GM23338 (cell line): ENCODE measurements around the gene CCNB1IP1. TPM values are rescaled to one million over a fixed set of nuclear protein-coding genes. Genes with fewer than 3 reads are reported as not detected.

Source experiments
- ATAC-seq: fragments of 200-7000 bp; cut with Tn5 transposase; 3 replicates; pipeline ENCODE4 v1.9.1; 2020
- DNase-seq: peaks from one replicate; pipeline ENCODE4 v3.0.0-alpha.2; 2015; ENCODE audit warnings: low spot score
- H2AFZ ChIP-seq: fragments of 200-600 bp; sonication (generic); 2 replicates; pipeline ENCODE4 v1.8.0; 2016; ENCODE audit warnings: antibody characterized with exemption, mild to moderate bottlenecking, moderate library complexity
- H3F3A ChIP-seq: fragments of 200-600 bp; sonication (generic); replicated peaks from 2 replicates; pipeline ENCODE4 v1.8.0; 2017; ENCODE audit warnings: antibody characterized with exemption, mixed run types, low read depth
- H3K27ac ChIP-seq: fragments of 200-600 bp; sonication (generic); 2 replicates; pipeline ENCODE4 v1.6.1; 2016; ENCODE audit warnings: low read depth
- H3K27me3 ChIP-seq: fragments of 200-600 bp; sonication (generic); 2 replicates; pipeline ENCODE4 v1.8.0; 2016; ENCODE audit warnings: mild to moderate bottlenecking, mixed run types, moderate library complexity; ENCODE audit not compliant: insufficient read depth
- H3K36me3 ChIP-seq: fragments of 200-600 bp; sonication (generic); 2 replicates; pipeline ENCODE4 v1.8.0; 2016; ENCODE audit warnings: mild to moderate bottlenecking; ENCODE audit not compliant: insufficient read depth
- H3K4me1 ChIP-seq: fragments of 200-600 bp; sonication (generic); 2 replicates; pipeline ENCODE4 v1.8.0; 2016; ENCODE audit warnings: mild to moderate bottlenecking, moderate library complexity; ENCODE audit not compliant: insufficient read depth
- H3K4me2 ChIP-seq: fragments of 200-600 bp; sonication (generic); 2 replicates; pipeline ENCODE4 v1.7.1; 2017; ENCODE audit warnings: mixed run types
- H3K4me3 ChIP-seq: fragments of 200-600 bp; sonication (generic); 2 replicates; pipeline ENCODE4 v1.6.1; 2016; ENCODE audit warnings: mixed run types
- H3K79me2 ChIP-seq: fragments of 200-600 bp; sonication (generic); replicated peaks from 2 replicates; pipeline ENCODE4 v1.8.0; 2017; ENCODE audit warnings: mild to moderate bottlenecking; ENCODE audit not compliant: insufficient read depth
- H3K9me2 ChIP-seq: fragments of 200-600 bp; sonication (generic); 2 replicates; pipeline ENCODE4 v1.8.0; 2017; ENCODE audit not compliant: insufficient read depth
- H4K20me1 ChIP-seq: fragments of 200-600 bp; sonication (generic); replicated peaks from 2 replicates; pipeline ENCODE4 v1.8.0; 2017; ENCODE audit warnings: mild to moderate bottlenecking; ENCODE audit not compliant: insufficient read depth
- H3K27ac Mint-ChIP-seq: 2 replicates; pipeline ENCODE4 v1.8.0; 2020; ENCODE audit warnings: inconsistent platforms, mild to moderate bottlenecking, moderate library complexity, mixed read lengths
- H3K27me3 Mint-ChIP-seq: 3 replicates; pipeline ENCODE4 v1.8.0; 2022; ENCODE audit warnings: low read depth, mild to moderate bottlenecking, moderate library complexity, mixed read lengths, inconsistent platforms; ENCODE audit not compliant: insufficient read depth, poor library complexity
- H3K36me3 Mint-ChIP-seq: 3 replicates; pipeline ENCODE4 v1.8.0; 2021; ENCODE audit warnings: low read depth, mild to moderate bottlenecking, inconsistent platforms, moderate library complexity, mixed read lengths
- H3K4me1 Mint-ChIP-seq: 3 replicates; pipeline ENCODE4 v1.8.0; 2020; ENCODE audit warnings: mild to moderate bottlenecking, inconsistent platforms, mixed read lengths
- H3K4me3 Mint-ChIP-seq: 3 replicates; pipeline ENCODE4 v1.8.0; 2021; ENCODE audit warnings: moderate library complexity, mild to moderate bottlenecking, inconsistent platforms, mixed read lengths
- H3K9me3 Mint-ChIP-seq: 3 replicates; pipeline ENCODE4 v1.8.0; 2020; ENCODE audit warnings: moderate library complexity, mild to moderate bottlenecking, inconsistent platforms, mixed read lengths
- CREB1 ChIP-seq: fragments of 250-450 bp; sonication (Bioruptor Pico); IDR thresholded peaks from 2 replicates; pipeline ENCODE4 v1.5.0; 2020; ENCODE audit warnings: low read depth, mild to moderate bottlenecking, moderate library complexity
- ETS1 ChIP-seq: IDR thresholded peaks from 2 replicates; pipeline ENCODE4 v1.6.1; 2016; ENCODE audit warnings: antibody characterized with exemption
- EZH2 ChIP-seq: fragments of 200-600 bp; sonication (generic); IDR thresholded peaks from one replicate; pipeline ENCODE4 v1.8.0; 2017; ENCODE audit warnings: antibody characterized with exemption, mild to moderate bottlenecking, low read depth; ENCODE audit not compliant: unreplicated experiment
- EZH2phosphoT487 ChIP-seq: fragments of 200-600 bp; sonication (generic); IDR thresholded peaks from one replicate; pipeline ENCODE4 v1.8.1; 2018; ENCODE audit warnings: antibody characterized with exemption; ENCODE audit not compliant: unreplicated experiment
- JUNB ChIP-seq: IDR thresholded peaks from one replicate; pipeline ENCODE4 v1.6.1; 2016; ENCODE audit warnings: antibody characterized with exemption; ENCODE audit not compliant: unreplicated experiment
- NANOG ChIP-seq: IDR thresholded peaks from 2 replicates; pipeline ENCODE4 v1.6.1; 2016; ENCODE audit warnings: antibody characterized with exemption, borderline replicate concordance
- POLR2AphosphoS5 ChIP-seq: IDR thresholded peaks from 2 replicates; pipeline ENCODE4 v1.6.1; 2016; ENCODE audit warnings: antibody characterized with exemption, low read depth
- REST ChIP-seq: IDR thresholded peaks from one replicate; pipeline ENCODE4 v1.6.1; 2018; ENCODE audit warnings: antibody characterized with exemption; ENCODE audit not compliant: unreplicated experiment
- STAT1 ChIP-seq: IDR thresholded peaks from one replicate; pipeline ENCODE4 v1.6.1; 2016; ENCODE audit warnings: antibody characterized with exemption; ENCODE audit not compliant: unreplicated experiment
- ZNF114 ChIP-seq: fragments of 250-450 bp; sonication (Bioruptor Pico); IDR thresholded peaks from 2 replicates; pipeline ENCODE4 v1.5.0; 2020; ENCODE audit warnings: mild to moderate bottlenecking, moderate library complexity
- ZNF331 ChIP-seq: fragments of 250-450 bp; sonication (Bioruptor Pico); IDR thresholded peaks from 2 replicates; pipeline ENCODE4 v1.5.0; 2020; ENCODE audit warnings: low read depth, mild to moderate bottlenecking, moderate library complexity
- polyA plus RNA-seq: library from polyadenylated mRNA; unstranded; fragments of >200 nt; fragmentation: Nextera tagmentation; extraction: Ambion mirVana; gene quantifications from 2 replicates; pipeline ENCODE4 v1.2.1, GENCODE V29; 2016
- total RNA-seq: library from RNA; depleted of rRNA; stranded (reverse); fragments of >200 nt; shearing (Covaris generic); gene quantifications from 2 replicates; pipeline ENCODE4 v1.2.3, GENCODE V29; 2014
- TF ChIP-seq, protein P1 (sequence below), 2 experiments: fragments of 200-600 bp in 1 of 2; sonication (generic) in 1 of 2; conservative IDR thresholded peaks; 2 replicates each; pipeline versions ENCODE4 v1.5.1 to v1.6.1; 2016 to 2017; ENCODE audit warnings: antibody characterized with exemption in 2 of 2, low read depth in 2 of 2, mild to moderate bottlenecking in 2 of 2, moderate library complexity in 1 of 2
- TF ChIP-seq, protein P2 (sequence below): fragments of 250-450 bp; sonication (Bioruptor Pico); IDR thresholded peaks from 2 replicates; pipeline ENCODE4 v1.5.0; 2020; ENCODE audit warnings: mild to moderate bottlenecking, moderate library complexity

Gene CCNB1IP1
- total and polyA plus RNA-seq, 2 experiments from 2014 or later = 108 to 254 TPM

DNA sequence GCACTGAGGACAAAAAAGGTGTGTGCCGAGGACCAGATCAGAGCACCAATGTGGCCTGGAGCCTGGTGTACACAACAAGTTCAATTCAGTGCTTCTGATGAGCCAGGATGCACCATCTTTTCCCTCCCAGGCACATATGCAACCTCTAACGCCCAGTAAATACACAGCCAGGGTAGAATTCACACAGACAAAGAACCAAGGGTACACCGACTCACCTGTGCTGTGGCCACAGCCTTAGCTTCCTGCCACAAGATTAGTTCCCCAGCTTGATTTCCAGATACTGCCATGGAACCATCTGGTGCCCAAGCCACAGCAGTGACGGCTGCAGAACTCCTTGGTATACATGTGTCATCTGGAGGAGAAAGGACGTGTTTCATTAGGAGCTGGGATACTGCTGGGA lies 39.7 kb upstream of the CCNB1IP1 start:
- Histone ChIP-seq H3F3A (no peaks in the 10 kb centered on the region), H3K27ac (no peak overlapping the region), H3K79me2 (no peaks in the 10 kb centered on the region), H2AFZ (no peak overlapping the region), H4K20me1 (no peaks in the 10 kb centered on the region; the same call in 1 of the 2 replicates), H3K4me2 (no peak overlapping the region), H3K27me3 (no peaks in the 10 kb centered on the region), H3K4me1 (no peaks in the 10 kb centered on the region), H3K9me2 (no peaks in the 10 kb centered on the region), H3K4me3 (no peak overlapping the region), H3K36me3 (peaks cover 10% of the 10 kb centered on the region; the same call in 1 of the 2 replicates)
- ATAC-seq = no peak
- Mint-ChIP-seq H3K36me3 (peaks cover 55% of the 10 kb centered on the region), H3K4me3 (no peak overlapping the region), H3K27ac (no peak overlapping the region), H3K27me3 (peaks cover 3% of the 10 kb centered on the region), H3K4me1 (no peaks in the 10 kb centered on the region), H3K9me3 (no peaks in the 10 kb centered on the region)
- DNase-seq = no peak
- TF ChIP-seq JUNB (no peak), EZH2phosphoT487 (no peak), STAT1 (no peak), NANOG (no peak), ZNF114 (no peak), EZH2 (no peak), ETS1 (no peak), ZNF331 (CRISPR knock-in tag) (no peak), REST (no peak), CREB1 (CRISPR knock-in tag) (no peak), POLR2AphosphoS5 (no peak)
- TF ChIP-seq, protein P1, sequence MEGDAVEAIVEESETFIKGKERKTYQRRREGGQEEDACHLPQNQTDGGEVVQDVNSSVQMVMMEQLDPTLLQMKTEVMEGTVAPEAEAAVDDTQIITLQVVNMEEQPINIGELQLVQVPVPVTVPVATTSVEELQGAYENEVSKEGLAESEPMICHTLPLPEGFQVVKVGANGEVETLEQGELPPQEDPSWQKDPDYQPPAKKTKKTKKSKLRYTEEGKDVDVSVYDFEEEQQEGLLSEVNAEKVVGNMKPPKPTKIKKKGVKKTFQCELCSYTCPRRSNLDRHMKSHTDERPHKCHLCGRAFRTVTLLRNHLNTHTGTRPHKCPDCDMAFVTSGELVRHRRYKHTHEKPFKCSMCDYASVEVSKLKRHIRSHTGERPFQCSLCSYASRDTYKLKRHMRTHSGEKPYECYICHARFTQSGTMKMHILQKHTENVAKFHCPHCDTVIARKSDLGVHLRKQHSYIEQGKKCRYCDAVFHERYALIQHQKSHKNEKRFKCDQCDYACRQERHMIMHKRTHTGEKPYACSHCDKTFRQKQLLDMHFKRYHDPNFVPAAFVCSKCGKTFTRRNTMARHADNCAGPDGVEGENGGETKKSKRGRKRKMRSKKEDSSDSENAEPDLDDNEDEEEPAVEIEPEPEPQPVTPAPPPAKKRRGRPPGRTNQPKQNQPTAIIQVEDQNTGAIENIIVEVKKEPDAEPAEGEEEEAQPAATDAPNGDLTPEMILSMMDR (conservative IDR thresholded peaks at IDR 0.05; ENCODE audit: low read depth in 2 of 2) = no peak
- TF ChIP-seq, protein P2, sequence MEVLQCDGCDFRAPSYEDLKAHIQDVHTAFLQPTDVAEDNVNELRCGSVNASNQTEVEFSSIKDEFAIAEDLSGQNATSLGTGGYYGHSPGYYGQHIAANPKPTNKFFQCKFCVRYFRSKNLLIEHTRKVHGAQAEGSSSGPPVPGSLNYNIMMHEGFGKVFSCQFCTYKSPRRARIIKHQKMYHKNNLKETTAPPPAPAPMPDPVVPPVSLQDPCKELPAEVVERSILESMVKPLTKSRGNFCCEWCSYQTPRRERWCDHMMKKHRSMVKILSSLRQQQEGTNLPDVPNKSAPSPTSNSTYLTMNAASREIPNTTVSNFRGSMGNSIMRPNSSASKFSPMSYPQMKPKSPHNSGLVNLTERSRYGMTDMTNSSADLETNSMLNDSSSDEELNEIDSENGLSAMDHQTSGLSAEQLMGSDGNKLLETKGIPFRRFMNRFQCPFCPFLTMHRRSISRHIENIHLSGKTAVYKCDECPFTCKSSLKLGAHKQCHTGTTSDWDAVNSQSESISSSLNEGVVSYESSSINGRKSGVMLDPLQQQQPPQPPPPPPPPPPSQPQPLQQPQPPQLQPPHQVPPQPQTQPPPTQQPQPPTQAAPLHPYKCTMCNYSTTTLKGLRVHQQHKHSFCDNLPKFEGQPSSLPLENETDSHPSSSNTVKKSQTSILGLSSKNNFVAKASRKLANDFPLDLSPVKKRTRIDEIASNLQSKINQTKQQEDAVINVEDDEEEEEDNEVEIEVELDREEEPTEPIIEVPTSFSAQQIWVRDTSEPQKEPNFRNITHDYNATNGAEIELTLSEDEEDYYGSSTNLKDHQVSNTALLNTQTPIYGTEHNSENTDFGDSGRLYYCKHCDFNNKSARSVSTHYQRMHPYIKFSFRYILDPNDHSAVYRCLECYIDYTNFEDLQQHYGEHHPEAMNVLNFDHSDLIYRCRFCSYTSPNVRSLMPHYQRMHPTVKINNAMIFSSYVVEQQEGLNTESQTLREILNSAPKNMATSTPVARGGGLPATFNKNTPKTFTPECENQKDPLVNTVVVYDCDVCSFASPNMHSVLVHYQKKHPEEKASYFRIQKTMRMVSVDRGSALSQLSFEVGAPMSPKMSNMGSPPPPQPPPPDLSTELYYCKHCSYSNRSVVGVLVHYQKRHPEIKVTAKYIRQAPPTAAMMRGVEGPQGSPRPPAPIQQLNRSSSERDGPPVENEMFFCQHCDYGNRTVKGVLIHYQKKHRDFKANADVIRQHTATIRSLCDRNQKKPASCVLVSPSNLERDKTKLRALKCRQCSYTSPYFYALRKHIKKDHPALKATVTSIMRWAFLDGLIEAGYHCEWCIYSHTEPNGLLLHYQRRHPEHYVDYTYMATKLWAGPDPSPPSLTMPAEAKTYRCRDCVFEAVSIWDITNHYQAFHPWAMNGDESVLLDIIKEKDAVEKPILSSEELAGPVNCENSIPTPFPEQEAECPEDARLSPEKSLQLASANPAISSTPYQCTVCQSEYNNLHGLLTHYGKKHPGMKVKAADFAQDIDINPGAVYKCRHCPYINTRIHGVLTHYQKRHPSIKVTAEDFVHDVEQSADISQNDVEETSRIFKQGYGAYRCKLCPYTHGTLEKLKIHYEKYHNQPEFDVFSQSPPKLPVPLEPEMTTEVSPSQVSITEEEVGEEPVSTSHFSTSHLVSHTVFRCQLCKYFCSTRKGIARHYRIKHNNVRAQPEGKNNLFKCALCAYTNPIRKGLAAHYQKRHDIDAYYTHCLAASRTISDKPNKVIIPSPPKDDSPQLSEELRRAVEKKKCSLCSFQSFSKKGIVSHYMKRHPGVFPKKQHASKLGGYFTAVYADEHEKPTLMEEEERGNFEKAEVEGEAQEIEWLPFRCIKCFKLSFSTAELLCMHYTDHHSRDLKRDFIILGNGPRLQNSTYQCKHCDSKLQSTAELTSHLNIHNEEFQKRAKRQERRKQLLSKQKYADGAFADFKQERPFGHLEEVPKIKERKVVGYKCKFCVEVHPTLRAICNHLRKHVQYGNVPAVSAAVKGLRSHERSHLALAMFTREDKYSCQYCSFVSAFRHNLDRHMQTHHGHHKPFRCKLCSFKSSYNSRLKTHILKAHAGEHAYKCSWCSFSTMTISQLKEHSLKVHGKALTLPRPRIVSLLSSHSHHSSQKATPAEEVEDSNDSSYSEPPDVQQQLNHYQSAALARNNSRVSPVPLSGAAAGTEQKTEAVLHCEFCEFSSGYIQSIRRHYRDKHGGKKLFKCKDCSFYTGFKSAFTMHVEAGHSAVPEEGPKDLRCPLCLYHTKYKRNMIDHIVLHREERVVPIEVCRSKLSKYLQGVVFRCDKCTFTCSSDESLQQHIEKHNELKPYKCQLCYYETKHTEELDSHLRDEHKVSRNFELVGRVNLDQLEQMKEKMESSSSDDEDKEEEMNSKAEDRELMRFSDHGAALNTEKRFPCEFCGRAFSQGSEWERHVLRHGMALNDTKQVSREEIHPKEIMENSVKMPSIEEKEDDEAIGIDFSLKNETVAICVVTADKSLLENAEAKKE (CRISPR knock-in tag) = no peak
